Testis (tissue), 2 donors: ENCODE results near the gene LONRF2.

Experiments used
- POLR2A ChIP-seq: fragments of 450-650 bp; IDR thresholded peaks from one replicate; pipeline ENCODE4 v1.6.1; 2017; ENCODE audit warnings: antibody characterized with exemption, mild to moderate bottlenecking, moderate library complexity
- TF ChIP-seq, protein P1 (sequence below), 3 experiments: fragments of 450-650 bp in 2 of 3; fragments of 200-600 bp in 1 of 3; sonication (generic) in 1 of 3; IDR thresholded peaks; one replicate each; pipeline ENCODE4 v1.5.1; 2016 to 2019; ENCODE audit warnings: antibody characterized with exemption in 3 of 3, mild to moderate bottlenecking in 2 of 3, moderate library complexity in 1 of 3

DNA sequence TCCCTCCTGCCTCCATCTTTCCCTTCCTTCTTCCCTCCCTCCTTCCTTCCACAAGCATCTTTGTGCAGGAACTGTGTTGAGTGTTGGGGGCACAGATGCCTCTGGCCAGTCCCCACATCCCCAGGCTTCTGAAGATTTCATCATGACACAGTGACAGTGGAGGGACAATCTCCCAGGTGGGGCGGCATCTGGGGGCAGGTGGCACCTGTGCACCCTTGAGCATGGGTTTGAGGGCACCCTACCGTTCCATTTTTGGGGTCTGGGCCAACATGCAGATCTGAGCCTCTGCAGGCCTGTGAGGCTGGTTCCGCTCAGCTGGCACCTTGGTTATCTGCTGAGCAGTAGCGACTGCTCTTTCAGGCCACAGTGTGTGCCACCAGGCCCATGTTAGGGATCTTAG, 57.6 kb downstream of the LONRF2 start:
- TF ChIP-seq, protein P1, sequence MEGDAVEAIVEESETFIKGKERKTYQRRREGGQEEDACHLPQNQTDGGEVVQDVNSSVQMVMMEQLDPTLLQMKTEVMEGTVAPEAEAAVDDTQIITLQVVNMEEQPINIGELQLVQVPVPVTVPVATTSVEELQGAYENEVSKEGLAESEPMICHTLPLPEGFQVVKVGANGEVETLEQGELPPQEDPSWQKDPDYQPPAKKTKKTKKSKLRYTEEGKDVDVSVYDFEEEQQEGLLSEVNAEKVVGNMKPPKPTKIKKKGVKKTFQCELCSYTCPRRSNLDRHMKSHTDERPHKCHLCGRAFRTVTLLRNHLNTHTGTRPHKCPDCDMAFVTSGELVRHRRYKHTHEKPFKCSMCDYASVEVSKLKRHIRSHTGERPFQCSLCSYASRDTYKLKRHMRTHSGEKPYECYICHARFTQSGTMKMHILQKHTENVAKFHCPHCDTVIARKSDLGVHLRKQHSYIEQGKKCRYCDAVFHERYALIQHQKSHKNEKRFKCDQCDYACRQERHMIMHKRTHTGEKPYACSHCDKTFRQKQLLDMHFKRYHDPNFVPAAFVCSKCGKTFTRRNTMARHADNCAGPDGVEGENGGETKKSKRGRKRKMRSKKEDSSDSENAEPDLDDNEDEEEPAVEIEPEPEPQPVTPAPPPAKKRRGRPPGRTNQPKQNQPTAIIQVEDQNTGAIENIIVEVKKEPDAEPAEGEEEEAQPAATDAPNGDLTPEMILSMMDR (IDR thresholded peaks at IDR 0.05) = no peak
- no peak for TF ChIP-seq POLR2A
